ENCODE results near the gene SLF2.

Gene SLF2

GRCh38 chr10:100978901-100979195 lies 66.1 kb downstream of the SLF2 start:
- no peak for DNase-seq (ENCODE audit: insufficient read length, low spot score)
- FAIRE-seq, result no peak

DNA sequence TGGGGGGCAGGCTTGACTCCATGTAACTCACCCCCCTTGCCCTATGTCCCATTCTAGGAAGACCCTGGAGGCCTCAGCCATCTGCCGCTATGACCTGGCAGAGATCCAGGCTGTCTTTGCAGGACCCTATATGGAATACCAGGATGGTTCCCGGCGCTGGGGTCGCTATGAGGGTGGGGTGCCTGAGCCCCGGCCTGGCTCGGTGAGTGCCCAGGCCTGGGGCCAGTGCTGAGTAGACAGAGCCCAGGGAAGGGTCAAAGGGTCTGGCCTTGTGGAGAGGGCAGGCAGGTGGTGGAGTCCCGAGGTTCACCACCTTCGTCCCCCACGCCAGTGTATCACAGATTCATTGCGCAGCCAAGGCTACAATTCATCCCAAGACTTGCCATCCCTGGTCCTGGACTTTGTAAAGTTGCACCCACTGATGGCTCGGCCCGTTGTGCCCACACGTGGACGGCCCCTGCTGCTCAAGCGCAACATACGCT lies 67.1 kb downstream of the SLF2 start:
- DNase-seq (ENCODE audit: insufficient read length, low spot score), result no peak
- no peak for FAIRE-seq

- DNase-seq (ENCODE audit: insufficient read length, low spot score) (no peak), FAIRE-seq (no peak)
Observed at GRCh38 chr10:100980311-100980710, 67.5 kb downstream of the SLF2 start.

DNA sequence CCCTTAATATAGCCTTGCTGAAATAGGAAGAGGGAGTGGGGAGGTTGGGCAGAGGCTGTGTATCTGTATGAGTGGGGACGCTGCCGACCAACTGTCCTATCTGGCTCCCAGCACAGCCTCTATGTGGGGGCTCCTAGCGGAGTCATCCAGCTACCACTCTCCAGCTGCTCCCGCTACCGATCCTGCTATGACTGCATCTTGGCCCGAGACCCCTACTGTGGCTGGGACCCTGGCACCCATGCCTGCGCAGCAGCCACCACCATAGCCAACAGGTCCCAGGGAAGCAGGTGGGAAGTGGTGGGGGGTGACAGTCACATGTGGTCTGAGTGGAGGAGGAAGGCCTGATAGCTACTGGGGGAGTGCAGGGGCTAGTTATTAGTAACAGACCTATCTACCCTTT lies 67.9 kb downstream of the SLF2 start:
- DNase-seq (ENCODE audit: insufficient read length, low spot score), result no peak
- no peak for FAIRE-seq

DNA sequence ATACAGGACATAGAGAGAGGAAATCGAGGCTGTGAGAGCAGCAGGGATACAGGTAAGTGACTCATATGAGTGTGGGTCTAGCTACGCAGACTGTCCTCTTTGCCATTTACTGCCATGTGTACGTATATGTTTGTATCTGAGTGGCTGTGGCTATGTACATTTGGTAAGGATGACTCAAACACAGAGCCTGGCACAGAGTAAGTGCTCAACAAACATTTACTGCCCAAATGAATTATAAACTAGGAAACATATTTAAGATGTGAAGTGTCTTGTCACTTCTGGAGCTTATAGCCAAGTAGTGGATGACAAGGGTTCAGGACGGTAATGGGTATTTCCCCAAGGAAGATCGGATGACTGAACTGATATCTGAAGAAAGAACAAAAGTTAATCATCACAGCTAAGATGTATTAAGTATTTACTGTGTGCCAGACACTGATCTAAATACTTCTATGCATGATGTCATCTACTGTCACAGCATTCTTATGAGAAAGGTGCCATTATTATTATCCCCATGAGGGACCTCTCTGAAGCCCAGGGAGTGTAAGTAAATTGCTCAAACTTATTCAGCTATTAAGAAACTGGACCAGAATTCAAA lies 68.5 kb downstream of the SLF2 start:
- no peak for DNase-seq (ENCODE audit: insufficient read length, low spot score)
- FAIRE-seq, result no peak

- no peak for DNase-seq (ENCODE audit: insufficient read length, low spot score)
- FAIRE-seq, result no peak
Observed at GRCh38 chr10:100982916-100983830, 70.4 kb downstream of the SLF2 start.

- FAIRE-seq (no peak), DNase-seq (ENCODE audit: insufficient read length, low spot score) (no peak)
Observed at GRCh38 chr10:100983868-100984671, 71.3 kb downstream of the SLF2 start.

- FAIRE-seq (no peak), DNase-seq (ENCODE audit: insufficient read length, low spot score) (no peak)
Observed at GRCh38 chr10:100984672-100985177, 72.0 kb downstream of the SLF2 start.

DNA sequence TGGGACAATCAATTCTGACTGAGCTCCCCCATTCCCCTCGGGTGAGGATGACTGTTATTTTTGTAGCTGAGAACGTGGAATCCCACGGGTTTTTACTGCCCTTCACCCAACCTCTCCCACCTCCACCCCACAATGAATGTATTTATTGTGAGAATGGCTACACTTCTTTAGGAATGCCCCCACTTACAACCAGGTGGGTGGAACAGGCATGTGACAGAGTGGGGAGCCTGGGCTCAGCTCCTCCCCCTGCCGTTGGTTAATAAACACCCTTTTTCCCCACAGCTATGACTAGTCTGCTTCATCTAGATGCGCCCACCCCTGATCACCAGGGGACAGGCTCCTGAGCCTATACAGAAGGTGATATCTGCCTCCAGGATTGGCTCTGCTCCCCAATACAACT lies 72.6 kb downstream of the SLF2 start:
- DNase-seq (ENCODE audit: insufficient read length, low spot score), result no peak
- FAIRE-seq, result no peak

DNA sequence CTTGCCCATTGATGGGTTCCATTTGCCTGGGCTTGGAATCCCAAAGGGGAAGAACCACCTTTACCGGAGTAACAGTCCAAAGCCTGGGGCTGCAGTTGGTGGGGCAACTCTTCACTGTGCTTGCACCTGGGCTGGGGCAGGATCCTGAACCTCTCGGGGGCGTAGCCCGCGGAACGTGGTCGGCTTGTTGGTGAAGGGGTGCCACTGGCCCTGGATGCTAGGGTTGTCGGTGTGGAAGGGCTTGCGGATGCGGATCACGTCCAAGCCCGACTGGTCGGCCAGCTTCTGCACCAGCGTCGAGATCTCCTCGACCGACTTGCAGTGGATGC lies 73.8 kb downstream of the SLF2 start:
- no peak for DNase-seq (ENCODE audit: insufficient read length, low spot score)
- FAIRE-seq, result no peak

GRCh38 chr10:100986952-100987684 lies 74.4 kb downstream of the SLF2 start, which contains the start of the genes MRPL43 and TWNK:
TSS of gene MRPL43 (minus strand) at chr10:100987497. CDS start at chr10:100987443, 54 bp downstream.
TSS of gene TWNK (plus strand) at chr10:100987543. CDS start at chr10:100988211, 668 bp downstream.
- peak; percentile 99 for FAIRE-seq
- peak; percentile 86 for DNase-seq (ENCODE audit: insufficient read length, low spot score)

- DNase-seq (ENCODE audit: insufficient read length, low spot score) (no peak), FAIRE-seq (no peak)
Observed at GRCh38 chr10:100987685-100988049, 74.9 kb downstream of the SLF2 start.

- DNase-seq (ENCODE audit: insufficient read length, low spot score) (no peak), FAIRE-seq (no peak)
Observed at GRCh38 chr10:100988166-100988565, 75.4 kb downstream of the SLF2 start.

DNA sequence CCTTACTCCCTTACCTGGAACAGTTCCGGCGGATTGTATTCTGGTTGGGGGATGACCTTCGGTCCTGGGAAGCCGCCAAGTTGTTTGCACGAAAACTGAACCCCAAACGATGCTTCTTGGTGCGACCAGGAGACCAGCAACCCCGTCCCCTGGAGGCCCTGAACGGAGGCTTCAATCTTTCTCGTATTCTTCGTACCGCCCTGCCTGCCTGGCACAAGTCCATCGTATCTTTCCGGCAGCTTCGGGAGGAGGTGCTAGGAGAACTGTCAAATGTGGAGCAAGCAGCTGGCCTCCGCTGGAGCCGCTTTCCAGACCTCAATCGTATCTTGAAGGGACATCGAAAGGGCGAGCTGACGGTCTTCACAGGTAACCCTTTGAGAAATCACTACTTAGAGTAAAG lies 76.3 kb downstream of the SLF2 start:
- no peak for FAIRE-seq
- no peak for DNase-seq (ENCODE audit: insufficient read length, low spot score)

- no peak for FAIRE-seq
- DNase-seq (ENCODE audit: insufficient read length, low spot score), result no peak
Observed at GRCh38 chr10:100993986-100994708, 81.4 kb downstream of the SLF2 start.

DNA sequence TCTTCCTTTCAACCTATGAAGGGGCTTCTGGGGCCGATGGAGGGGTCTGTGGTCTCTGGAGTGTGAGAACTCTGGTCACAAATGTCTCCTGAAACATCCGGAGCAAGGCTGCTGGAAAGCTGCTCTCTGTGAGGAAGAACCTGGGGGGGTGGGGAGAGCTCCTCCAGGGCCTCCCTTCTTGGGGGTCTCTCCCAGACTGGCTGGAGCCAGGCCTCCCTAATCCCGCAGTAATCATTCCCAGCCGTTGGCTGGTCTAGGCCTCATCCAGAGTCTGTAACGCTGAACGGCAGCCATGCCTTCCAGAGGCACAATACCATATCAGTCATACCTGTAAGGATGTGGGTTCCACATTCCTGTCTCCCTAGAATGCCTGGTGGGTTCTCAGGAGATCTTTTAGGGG lies 82.4 kb downstream of the SLF2 start:
- no peak for FAIRE-seq

DNA sequence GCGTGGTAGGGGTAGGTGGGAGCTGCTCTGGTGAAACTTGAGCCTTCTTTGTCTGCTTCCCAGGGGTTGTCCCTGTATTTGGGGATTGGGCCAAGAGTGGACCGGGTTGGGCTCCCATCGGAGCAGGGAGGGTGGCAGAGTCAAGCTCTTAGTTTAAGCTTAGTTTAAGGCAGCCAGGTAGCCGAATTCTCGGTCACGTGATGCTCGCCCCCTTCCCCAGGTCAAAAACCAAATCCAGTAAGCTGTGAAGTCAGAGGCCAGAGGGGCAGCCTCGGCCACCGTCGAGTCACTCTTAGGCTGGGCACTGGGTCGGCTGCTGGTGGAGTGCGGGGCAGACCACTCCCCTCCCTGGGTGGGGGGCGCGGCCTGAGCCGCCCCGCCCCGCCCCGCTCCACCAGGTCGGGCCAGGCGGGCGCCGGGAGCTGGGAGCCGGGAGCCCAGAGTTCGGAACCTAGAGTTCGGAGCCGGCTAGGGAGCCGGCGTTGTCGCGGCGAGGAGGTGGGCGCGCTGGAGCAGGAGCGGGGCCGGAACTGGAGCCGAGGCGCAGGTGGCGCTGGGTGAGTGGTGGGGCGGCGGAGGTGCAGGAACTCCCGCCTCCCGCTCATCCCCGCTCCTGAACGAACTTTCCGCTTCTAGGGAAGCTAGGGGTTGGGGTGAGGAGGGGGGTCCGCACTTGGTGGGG lies 84.1 kb downstream of the SLF2 start:
- DNase-seq (ENCODE audit: insufficient read length, low spot score) (peak; percentile 43), FAIRE-seq (no peak)

More for the DNA sequence above, 82.4 kb downstream of the SLF2 start:
- DNase-seq (ENCODE audit: insufficient read length, low spot score), result no peak

DNA sequence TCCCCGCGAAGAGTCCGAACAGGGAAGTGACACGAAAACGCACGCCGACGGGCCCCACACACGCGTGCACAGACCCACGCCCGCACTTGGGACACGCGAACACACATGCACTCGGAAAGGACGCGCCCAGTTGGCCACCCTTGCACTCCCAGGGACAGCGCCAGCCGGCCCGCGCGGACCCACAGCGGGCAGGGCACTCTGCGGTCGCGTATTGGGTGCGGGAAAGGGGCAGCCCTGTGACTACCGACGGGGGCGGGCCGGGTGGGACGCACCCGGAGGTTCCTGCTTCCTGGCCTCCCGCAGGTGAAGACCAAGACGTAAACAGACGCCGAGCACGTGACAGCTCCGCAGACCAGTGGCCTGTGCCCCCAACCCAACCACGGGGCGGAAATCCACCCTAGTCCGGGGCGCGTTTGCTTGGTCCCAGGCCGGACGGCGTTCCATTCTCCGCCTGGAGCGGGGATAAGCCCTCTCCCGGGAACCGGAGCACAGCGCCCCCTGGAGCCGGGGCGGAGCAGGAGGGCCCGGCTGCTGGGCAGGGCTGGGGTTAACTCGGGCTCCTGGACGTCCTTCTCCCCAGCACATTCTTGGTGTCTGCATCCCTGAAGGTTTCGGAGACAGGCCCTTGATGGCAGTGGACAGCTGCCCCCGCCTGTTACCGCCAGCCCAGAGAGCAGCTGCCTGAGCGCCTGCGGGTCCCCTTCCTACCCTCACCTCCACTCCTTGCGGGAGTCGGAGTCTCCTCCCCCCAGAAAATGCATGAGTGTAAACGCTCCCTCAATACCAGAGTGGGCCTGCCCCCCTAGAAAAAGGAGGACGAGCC lies 84.8 kb downstream of the SLF2 start:
- DNase-seq (ENCODE audit: insufficient read length, low spot score), result peak; percentile 84
- FAIRE-seq, result peak; percentile 23

All from GM19239 (cell line).